GM18907 (cell line): ENCODE results near the gene KCNJ5.

Experiments used
- ATAC-seq: cut with Tn5 transposase; IDR thresholded peaks from one replicate; pipeline ENCODE4 v1.9.1; 2021; ENCODE audit warnings: mild to moderate bottlenecking, moderate library complexity; ENCODE audit not compliant: unreplicated experiment

KCNJ5 gene

DNA sequence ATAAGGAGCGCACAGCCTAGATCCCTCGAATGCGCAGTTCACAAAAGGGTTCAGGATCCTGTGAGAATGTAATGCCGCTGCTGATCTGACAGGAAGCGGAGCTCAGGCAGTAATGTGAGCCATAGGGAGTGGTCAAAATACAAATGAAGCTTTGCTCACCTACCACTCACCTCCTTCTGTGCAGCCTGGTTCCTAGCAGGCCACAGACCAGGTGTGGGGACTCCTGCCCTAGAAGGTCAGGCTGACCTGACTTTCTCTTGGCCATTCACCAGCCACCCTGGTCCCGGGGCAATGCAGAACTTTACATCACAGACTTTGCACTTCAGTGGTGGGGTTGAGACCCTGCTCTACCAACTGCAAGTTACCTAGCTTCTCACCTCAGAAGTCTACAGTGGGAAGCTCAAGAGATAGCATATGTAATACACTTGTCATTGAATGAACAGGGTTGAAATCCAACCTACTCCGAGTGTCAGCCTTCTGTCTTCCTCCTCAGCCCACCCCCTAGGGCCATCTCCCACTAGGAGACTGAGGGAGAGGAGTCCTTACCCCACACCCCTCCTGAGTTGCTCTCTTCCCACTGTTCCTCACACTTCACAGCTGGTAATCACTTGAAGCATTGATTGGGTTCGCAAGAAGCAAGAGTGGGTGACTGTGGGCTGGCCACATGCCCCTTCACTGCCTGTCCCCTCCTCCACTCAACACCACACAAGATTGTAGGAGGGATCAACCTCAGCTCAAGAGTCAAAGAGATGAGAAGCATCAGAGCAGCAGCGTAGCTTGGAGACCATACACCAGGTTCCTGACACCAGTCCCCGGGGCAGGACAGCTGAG is 22.1 kb upstream of the KCNJ5 start:
- no peak for ATAC-seq

GRCh38 chr11:128871168-128871610 is 20.0 kb upstream of the KCNJ5 start:
- ATAC-seq = no peak

DNA sequence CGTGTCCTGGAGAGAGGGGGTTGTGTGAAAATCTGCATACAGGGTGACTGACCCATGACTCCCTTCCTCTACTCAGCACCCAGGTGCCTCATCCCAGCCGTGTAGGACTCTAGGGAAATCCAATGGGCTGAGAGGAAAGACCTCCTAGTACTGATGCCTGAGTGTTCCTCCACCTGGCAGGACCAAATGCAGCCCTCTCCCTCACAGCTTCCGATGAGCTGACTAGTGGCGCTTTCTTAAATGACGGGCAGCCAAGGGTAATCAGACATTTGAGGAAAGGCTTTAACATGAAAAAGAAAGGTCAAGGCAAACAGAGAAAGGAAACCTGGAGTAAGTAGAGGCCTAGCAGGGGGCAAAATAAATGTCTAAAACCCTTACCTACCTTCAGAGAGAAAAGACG is 19.1 kb upstream of the KCNJ5 start:
- ATAC-seq = no peak

DNA sequence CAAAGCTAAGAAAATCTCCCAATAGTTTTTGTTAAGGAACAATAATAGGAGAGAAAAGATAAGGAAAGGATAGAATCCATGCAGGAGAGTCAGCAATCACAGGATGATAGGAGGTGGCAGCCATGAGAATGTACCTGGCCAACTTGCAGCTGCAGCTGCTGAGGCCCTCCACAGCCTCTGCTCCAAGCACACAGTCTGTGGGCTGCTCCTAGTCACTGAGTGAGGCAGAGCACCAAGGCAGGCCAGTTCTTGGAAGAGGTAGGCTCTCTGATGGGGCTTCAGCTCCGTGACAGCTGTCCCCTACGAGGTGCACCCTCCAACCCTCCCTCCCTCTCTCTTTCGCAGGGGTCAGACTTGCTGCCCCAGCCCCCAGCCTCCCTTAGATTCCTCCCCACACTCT is 18.6 kb upstream of the KCNJ5 start:
- ATAC-seq = no peak

- no peak for ATAC-seq
These were observed 16.7 kb upstream of the KCNJ5 start for GRCh38 chr11:128874427-128874826.

GRCh38 chr11:128876133-128876650 is 15.0 kb upstream of the KCNJ5 start:
- no peak for ATAC-seq

DNA sequence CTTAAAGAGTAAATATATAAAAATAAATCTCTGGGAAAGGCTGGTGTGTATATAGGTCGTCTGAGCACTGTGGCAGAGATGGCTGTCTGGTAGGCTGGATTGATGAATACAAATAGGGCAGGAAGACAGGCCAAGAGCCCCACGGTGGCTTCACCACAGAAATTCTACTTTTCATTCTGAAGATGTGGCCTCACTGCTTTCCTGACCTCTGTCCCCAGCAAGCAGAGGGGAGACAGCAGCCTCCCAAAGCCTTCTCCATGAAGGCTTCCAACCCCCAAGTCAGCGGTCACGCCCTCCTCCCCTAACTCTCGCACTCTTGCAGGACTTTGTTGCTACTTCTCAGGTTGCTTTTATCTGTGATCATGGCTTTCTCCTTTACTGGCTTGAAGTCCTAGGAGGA is 13.4 kb upstream of the KCNJ5 start:
- ATAC-seq = no peak

- no peak for ATAC-seq
These were observed 12.7 kb upstream of the KCNJ5 start for GRCh38 chr11:128878455-128878854.

GRCh38 chr11:128879817-128880216 is 11.3 kb upstream of the KCNJ5 start:
- ATAC-seq = no peak

- ATAC-seq = no peak
These were observed 9.9 kb upstream of the KCNJ5 start for GRCh38 chr11:128881221-128881620.

GRCh38 chr11:128882451-128882850 is 8.7 kb upstream of the KCNJ5 start:
- ATAC-seq = no peak

GRCh38 chr11:128884054-128884453 is 7.1 kb upstream of the KCNJ5 start:
- ATAC-seq = no peak

- ATAC-seq = peak; percentile 83
These were observed 6.3 kb upstream of the KCNJ5 start for GRCh38 chr11:128884703-128885338.

DNA sequence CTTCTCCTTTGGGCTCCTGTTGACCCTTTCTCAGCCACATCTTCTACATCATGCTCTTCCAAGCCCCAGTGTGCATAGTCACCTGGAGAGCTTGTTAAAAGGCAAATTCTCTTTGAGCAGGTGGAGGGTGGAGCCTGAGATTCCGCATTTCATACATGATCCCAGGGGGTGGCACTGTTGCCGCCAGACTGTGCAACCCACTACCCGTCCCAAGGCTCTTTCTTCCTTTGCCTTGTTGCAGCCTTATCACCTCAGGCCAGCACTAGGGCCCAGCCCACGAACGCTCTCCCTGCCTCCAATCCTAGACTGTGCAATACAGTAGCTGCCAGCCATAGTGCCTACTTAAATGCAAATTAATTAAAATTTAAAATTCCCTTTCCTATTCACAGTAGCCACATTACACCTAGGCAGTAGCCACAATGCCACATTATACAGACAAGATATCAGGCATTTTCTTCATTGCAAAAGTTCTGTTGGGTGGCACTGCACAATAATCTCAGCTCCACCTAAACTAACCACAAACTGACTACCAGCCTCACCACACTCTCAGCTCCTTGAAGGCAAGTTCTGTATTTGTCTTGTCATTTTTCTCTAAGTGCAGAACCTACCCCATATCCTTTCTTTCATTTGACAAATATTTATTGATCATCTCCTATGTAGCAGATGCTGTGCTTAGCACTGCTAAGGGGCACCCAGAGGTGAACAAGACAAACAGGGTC is 4.6 kb upstream of the KCNJ5 start:
- no peak for ATAC-seq

GRCh38 chr11:128888034-128888985 is 2.8 kb upstream of the KCNJ5 start:
- ATAC-seq = no peak

DNA sequence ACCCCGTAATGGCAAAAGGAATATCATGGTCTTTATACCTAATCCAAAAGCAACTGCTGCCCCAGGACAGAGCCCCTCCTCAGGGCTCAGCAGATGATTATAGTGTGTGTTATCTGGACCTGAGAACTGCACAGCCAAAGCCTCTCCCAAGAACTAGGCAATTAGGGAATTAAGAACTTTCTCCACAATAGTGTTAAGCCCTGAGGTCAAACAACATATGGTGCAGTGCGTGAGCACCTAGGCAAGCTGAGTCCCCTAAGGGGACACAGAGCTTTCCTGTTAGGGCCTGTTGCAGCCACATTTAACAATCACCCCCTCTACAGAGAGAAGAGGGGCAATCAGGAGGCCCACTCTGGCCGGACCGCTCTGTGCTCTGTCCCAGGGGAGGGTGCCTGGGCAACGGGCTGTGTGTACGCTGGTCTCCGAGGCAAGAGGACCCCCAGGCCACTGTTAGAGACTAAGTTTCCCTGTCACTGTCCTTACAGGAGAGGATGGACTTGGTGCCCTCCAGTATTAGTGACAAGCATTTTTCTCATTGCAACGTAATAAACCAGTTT is 1.4 kb upstream of the KCNJ5 start:
- ATAC-seq = no peak

- ATAC-seq = no peak
These were observed 977 bp upstream of the KCNJ5 start for GRCh38 chr11:128890216-128890542.

GRCh38 chr11:128891913-128892398 is 800 bp downstream of the KCNJ5 start:
- no peak for ATAC-seq

DNA sequence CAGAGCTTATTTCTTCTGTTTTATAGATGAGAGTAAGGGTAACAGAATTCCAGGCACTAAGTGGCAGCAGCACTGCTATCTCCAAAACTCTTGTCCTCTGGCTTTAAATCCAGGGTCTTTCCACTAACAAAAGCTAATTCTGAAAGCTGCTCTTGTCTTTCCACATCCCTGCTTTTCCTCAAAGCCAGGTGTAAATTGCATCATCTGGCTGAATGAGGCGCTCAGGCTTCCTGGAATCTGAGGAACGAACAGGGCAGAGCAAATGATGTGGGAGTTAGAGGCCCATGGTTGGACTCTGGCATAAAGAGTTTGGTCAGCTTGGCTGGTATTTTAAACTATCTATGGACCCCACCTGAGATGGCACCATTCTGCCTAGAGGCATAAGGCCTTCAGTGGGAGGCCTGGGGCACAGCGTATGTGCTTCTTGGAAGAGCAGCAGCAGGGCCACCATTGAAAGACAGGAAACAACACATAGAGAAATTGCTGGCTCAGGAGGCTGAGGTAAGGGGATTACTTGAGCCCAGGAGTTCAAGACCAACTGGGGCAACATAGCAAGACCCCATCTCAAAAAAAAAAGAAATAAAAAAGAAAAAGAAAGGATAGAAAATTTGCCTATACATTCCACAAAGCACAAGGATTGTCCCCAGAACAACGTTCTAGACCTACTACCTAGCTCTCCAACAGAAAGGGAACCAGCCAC is 1.9 kb downstream of the KCNJ5 start:
- ATAC-seq = no peak
